ENCODE data around the gene BRINP2.

The BRINP2 gene

DNA sequence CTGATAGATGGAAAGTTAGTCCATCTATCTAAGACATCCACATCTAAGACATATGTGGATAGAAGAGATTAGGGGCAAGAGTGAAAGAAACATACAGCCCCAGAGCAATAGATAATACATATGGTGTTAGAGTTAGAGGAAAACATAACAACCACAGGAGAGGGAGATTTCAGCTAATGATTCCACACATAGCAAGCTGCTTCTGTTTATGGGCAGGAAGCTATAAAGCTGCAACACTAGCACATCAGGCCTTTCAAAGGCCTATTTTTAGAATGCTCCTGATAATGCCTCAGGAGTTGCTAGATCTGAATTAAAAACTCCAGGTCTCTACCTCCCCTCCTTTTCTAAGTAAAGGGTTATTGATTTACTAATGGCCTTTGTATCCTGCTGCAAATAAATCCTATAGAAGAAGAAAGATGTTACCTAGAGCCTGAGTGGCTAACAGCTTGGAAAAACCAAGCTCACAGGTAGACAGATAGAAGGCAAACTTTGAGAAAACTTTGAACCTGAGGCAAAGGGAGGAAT lies 36.1 kb downstream of the BRINP2 start:
- no peaks in the 10 kb centered on the region for H3K9me3 ChIP-seq (ENCODE audit: insufficient read depth, low read depth, low read length)
- no peaks in the 10 kb centered on the region for H3K36me3 ChIP-seq (ENCODE audit: insufficient read depth, low read depth, low read length)
- H3K9ac ChIP-seq (ENCODE audit: low read depth, low read length): no peak overlapping the region
- H3K4me1 ChIP-seq (ENCODE audit: insufficient read depth, low read length): no peaks in the 10 kb centered on the region
- no peak overlapping the region for H3K4me3 ChIP-seq (ENCODE audit: low read length)
- no peak overlapping the region for H3K27ac ChIP-seq (ENCODE audit: low read length)
- H3K27me3 ChIP-seq (ENCODE audit: insufficient read depth, low read length): peaks cover 43% of the 10 kb centered on the region

DNA sequence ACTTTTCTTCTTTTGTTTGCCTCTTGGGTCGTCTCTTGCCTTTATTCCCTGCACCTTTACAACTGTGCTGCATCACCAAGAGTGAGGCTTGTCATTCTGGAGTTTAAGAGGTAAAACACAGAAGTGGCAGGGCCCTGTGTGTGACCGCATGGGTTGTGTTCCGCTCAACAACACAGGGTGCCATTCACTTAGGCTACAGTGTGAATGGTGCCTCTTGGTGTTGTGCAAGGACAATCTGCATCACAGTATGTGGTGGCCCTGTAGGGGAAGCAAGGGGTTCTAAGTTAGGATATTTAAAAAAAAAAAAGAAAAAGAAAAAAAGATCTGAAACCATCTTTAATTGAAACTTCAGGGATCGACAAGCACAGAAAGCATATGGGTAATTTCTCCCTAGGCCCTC lies 38.2 kb downstream of the BRINP2 start:
- Histone ChIP-seq H3K27ac (ENCODE audit: low read length) (no peak overlapping the region), H3K4me3 (ENCODE audit: low read length) (no peak overlapping the region), H3K27me3 (ENCODE audit: insufficient read depth, low read length) (peaks cover 43% of the 10 kb centered on the region), H3K36me3 (ENCODE audit: insufficient read depth, low read depth, low read length) (no peaks in the 10 kb centered on the region), H3K4me1 (ENCODE audit: insufficient read depth, low read length) (no peaks in the 10 kb centered on the region), H3K9ac (ENCODE audit: low read depth, low read length) (no peak overlapping the region), H3K9me3 (ENCODE audit: insufficient read depth, low read depth, low read length) (no peaks in the 10 kb centered on the region)

DNA sequence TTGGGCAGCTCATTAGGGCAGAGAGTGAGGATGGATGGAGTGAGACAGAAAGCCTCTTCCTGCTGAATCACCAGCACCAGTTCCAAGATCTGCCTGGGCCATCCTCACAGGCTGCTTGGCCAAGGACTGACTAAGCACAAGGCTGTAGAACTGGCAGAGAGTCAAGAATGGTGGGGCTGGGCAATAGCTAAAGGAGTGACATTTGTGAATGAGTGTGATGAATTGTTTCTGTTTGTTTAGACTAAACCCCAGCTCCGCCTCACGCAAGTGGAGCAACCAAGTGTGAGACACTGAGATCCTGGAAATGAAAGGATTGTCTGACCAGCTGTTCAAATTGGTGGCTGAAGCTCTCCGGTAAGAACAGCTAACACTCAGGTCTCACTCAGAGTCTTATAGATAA lies 38.6 kb downstream of the BRINP2 start:
- H3K27ac ChIP-seq (ENCODE audit: low read length): no peak overlapping the region
- H3K36me3 ChIP-seq (ENCODE audit: insufficient read depth, low read depth, low read length): no peaks in the 10 kb centered on the region
- no peak overlapping the region for H3K4me3 ChIP-seq (ENCODE audit: low read length)
- H3K9me3 ChIP-seq (ENCODE audit: insufficient read depth, low read depth, low read length): no peaks in the 10 kb centered on the region
- H3K4me1 ChIP-seq (ENCODE audit: insufficient read depth, low read length): no peaks in the 10 kb centered on the region
- no peak overlapping the region for H3K9ac ChIP-seq (ENCODE audit: low read depth, low read length)
- H3K27me3 ChIP-seq (ENCODE audit: insufficient read depth, low read length): peaks cover 43% of the 10 kb centered on the region

DNA sequence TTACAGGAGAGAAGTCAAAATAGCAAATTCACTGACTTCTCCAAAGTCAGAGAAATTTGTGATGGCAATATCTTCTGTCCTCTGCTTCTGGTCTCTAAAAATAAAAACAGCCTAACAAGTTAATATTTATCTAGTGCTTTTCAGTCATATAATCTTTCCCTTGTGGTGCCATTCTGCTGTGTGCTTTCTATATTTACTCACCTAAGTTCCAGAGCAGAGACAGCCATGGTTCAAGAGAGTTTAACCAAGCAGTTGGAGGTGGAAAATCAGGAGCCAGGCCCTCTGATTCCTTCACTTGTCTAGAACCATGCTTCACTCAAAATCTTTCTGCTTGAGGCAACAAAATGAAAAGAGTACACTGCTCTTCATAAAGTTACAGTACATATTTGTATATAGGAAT lies 39.3 kb downstream of the BRINP2 start:
- H3K9me3 ChIP-seq (ENCODE audit: insufficient read depth, low read depth, low read length): no peaks in the 10 kb centered on the region
- no peaks in the 10 kb centered on the region for H3K4me1 ChIP-seq (ENCODE audit: insufficient read depth, low read length)
- H3K9ac ChIP-seq (ENCODE audit: low read depth, low read length): no peak overlapping the region
- peaks cover 43% of the 10 kb centered on the region for H3K27me3 ChIP-seq (ENCODE audit: insufficient read depth, low read length)
- no peaks in the 10 kb centered on the region for H3K36me3 ChIP-seq (ENCODE audit: insufficient read depth, low read depth, low read length)
- no peak overlapping the region for H3K4me3 ChIP-seq (ENCODE audit: low read length)
- no peak overlapping the region for H3K27ac ChIP-seq (ENCODE audit: low read length)

DNA sequence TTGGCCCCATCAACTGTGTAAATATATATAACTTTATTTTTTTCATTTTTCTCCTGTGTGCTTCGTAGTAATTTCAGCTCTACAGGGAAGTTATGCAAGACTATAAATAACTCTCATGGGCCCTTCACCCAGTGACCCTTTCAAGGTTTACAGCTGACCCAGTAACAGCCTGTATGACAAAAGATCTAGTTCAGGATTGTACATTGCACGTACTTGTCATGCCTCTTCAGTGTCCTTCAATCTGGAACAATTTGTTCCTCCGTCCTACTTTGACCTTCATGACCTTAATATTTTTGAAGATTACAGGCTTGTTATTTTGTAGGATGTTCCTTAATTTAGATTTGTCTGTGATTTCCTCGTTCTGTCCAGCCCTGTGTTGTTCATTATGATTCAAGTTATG lies 40.5 kb downstream of the BRINP2 start:
- peaks cover 43% of the 10 kb centered on the region for H3K27me3 ChIP-seq (ENCODE audit: insufficient read depth, low read length)
- no peak overlapping the region for H3K27ac ChIP-seq (ENCODE audit: low read length)

DNA sequence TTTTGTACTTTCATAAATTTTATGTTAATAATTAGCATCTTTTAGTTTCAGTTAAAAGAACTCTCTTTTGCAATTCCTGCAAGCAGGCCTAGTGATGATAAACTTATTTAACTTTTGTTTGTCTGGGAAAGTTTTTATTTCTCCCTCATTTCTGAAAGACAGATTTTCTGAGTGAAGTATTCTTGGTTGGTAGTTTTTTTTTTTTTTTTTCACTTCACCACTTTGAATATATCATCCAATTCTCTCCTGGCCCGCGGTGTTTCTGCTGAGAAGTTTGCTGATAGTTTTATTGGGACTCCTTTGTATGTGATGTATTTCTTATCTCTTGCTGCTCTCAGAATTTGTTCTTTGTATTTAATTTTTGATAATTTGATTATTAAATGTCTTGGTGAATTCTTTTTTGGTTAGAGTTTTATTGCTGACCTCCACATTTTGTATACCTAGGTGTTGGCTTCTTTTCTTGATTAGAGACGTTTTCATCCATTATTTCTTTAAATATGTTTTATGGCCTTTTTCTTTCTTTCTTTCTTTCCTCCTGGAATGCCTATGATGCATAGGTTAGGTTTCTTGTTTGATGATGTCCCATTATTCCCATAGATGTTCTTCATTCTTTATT lies 45.9 kb downstream of the BRINP2 start:
- H3K9ac ChIP-seq (ENCODE audit: low read depth, low read length): no peak overlapping the region
- no peaks in the 10 kb centered on the region for H3K27me3 ChIP-seq (ENCODE audit: insufficient read depth, low read length)
- H3K36me3 ChIP-seq (ENCODE audit: insufficient read depth, low read depth, low read length): no peaks in the 10 kb centered on the region
- no peak overlapping the region for H3K27ac ChIP-seq (ENCODE audit: low read length)
- no peak overlapping the region for H3K4me3 ChIP-seq (ENCODE audit: low read length)
- H3K4me1 ChIP-seq (ENCODE audit: insufficient read depth, low read length): no peaks in the 10 kb centered on the region
- H3K9me3 ChIP-seq (ENCODE audit: insufficient read depth, low read depth, low read length): no peaks in the 10 kb centered on the region

More for the DNA sequence above, 40.5 kb downstream of the BRINP2 start:
- Histone ChIP-seq H3K4me3 (ENCODE audit: low read length) (no peak overlapping the region), H3K9me3 (ENCODE audit: insufficient read depth, low read depth, low read length) (no peaks in the 10 kb centered on the region), H3K9ac (ENCODE audit: low read depth, low read length) (no peak overlapping the region), H3K4me1 (ENCODE audit: insufficient read depth, low read length) (no peaks in the 10 kb centered on the region), H3K36me3 (ENCODE audit: insufficient read depth, low read depth, low read length) (no peaks in the 10 kb centered on the region)

DNA sequence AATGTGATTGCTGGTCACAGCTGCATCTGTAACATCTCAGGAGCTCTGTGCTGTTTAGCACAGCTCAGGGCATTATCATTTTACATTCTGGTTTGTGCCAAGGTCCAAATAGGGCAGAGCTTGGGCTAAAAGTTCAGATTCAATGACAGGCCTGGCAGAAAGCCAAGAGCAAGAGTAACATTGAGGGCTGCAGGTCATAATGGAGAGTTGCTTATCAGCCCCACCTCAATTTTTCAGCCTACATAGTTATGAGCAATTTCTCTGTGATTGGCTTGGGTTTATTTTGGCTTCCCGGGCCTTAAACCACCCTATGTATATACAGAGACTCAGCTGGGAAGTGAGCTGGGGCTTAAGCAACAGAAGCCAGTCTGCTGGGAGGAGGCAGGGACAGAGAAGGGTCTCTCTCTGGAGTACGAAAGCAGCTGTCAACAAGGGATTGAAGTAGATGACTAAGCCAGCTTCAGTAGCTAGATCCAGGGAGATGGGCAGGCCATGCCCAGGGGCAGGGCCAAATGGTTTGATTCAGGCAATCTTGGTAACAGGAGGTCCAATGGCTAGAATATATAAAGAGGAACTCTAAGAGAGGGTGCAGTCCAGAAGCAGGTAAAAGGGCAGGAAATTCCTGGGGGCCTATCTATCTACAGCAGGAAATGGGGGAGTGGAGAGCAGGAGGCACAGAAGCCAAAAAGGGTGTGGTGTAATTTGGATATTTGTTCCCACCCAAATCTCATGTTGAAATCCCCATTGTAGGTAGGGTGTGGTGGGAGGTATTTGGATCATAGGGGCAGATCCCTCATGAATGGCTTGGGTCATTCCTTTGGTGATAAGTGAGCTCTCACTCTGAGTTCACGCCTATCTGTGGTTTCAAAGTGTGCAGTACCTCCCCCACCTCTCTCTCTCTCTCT lies 49.0 kb downstream of the BRINP2 start:
- Histone ChIP-seq H3K27ac (ENCODE audit: low read length) (no peak overlapping the region), H3K9ac (ENCODE audit: low read depth, low read length) (no peak overlapping the region), H3K9me3 (ENCODE audit: insufficient read depth, low read depth, low read length) (no peaks in the 10 kb centered on the region), H3K27me3 (ENCODE audit: insufficient read depth, low read length) (no peaks in the 10 kb centered on the region), H3K4me3 (ENCODE audit: low read length) (no peak overlapping the region), H3K4me1 (ENCODE audit: insufficient read depth, low read length) (no peaks in the 10 kb centered on the region), H3K36me3 (ENCODE audit: insufficient read depth, low read depth, low read length) (no peaks in the 10 kb centered on the region)

DNA sequence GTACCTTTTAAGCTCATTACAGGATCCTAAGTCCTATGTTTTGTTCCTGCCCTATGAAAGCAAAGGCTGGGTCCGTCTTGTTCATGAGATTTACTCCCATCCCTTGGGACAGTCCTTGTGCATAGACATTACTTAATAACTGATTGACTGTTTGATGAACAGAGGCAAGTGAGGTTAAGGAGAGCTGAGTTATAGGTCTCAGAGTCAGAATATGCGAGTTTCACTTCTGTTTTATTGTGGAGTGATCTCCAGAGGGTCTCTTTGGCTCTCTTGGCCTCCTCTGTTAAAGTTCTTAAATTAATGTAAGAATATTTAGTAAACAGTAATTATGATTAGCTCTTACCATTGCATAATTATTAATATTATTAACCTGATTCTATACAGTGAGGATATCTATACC lies 52.6 kb downstream of the BRINP2 start:
- Histone ChIP-seq H3K4me3 (ENCODE audit: low read length) (no peak overlapping the region), H3K27me3 (ENCODE audit: insufficient read depth, low read length) (no peaks in the 10 kb centered on the region), H3K9ac (ENCODE audit: low read depth, low read length) (no peak overlapping the region), H3K4me1 (ENCODE audit: insufficient read depth, low read length) (no peaks in the 10 kb centered on the region), H3K27ac (ENCODE audit: low read length) (no peak overlapping the region), H3K36me3 (ENCODE audit: insufficient read depth, low read depth, low read length) (no peaks in the 10 kb centered on the region), H3K9me3 (ENCODE audit: insufficient read depth, low read depth, low read length) (no peaks in the 10 kb centered on the region)

DNA sequence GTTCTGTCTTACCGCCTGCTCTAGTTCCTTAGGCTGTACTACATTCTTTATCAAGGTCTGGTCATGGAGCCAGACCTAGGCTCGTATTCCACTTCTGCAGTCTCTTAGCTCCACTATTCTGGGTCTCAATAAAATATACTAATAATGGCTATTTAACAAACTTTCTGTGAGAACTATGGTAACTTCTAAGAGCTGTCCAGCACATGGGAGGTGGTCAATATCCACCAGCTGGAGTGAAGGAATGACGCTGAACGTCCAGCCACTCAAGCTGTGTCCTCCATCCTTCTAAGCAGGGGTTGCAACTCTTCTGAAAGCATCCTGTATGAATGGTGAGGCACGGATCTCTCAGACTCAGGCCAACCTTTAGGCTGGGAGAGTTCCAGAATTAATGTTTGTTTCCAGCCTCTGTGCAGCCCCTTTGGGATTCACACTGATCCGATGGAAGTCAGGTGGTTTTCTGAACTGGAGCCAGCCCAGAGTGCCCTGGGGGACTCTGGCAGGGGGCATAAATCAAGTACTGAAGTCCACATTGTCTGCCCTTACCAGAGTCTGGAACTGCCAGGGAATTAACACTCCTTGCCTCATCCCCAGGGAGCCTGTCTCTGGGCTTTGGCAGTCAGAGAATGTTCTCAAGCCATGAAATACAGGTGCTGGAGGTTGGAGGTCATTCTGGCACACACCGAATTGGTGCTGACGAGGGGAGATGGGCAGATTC lies 57.4 kb downstream of the BRINP2 start:
- H3K27ac ChIP-seq (ENCODE audit: low read length): no peak overlapping the region
- H3K9me3 ChIP-seq (ENCODE audit: insufficient read depth, low read depth, low read length): no peaks in the 10 kb centered on the region
- H3K9ac ChIP-seq (ENCODE audit: low read depth, low read length): no peak overlapping the region
- H3K36me3 ChIP-seq (ENCODE audit: insufficient read depth, low read depth, low read length): no peaks in the 10 kb centered on the region
- no peaks in the 10 kb centered on the region for H3K4me1 ChIP-seq (ENCODE audit: insufficient read depth, low read length)
- no peak overlapping the region for H3K4me3 ChIP-seq (ENCODE audit: low read length)
- H3K27me3 ChIP-seq (ENCODE audit: insufficient read depth, low read length): 0 out of 2 replicates have a peak, but pooled peaks cover 6% of the 10 kb centered on the region

DNA sequence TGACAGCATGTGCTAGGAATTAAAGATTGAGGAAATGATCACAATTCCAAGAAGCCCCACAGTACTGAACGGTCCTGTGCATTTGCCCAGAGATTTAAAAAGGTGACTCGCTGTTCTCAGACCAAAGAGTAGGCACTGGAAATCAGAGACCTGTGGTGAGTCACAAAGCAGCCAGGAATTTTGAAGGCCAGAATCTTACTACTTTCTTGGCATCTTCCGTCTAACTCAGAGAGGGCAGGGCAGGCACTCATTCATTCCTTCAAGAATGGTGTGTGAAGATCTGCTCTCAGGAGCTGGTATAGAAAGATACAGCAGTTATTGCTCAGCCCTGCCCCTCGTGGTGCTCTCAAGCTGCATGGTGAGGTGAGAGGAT lies 57.9 kb downstream of the BRINP2 start:
- Histone ChIP-seq H3K9me3 (ENCODE audit: insufficient read depth, low read depth, low read length) (no peaks in the 10 kb centered on the region), H3K27ac (ENCODE audit: low read length) (no peak overlapping the region), H3K27me3 (ENCODE audit: insufficient read depth, low read length) (0 out of 2 replicates have a peak, but pooled peaks cover 6% of the 10 kb centered on the region), H3K9ac (ENCODE audit: low read depth, low read length) (no peak overlapping the region), H3K4me1 (ENCODE audit: insufficient read depth, low read length) (no peaks in the 10 kb centered on the region), H3K4me3 (ENCODE audit: low read length) (no peak overlapping the region), H3K36me3 (ENCODE audit: insufficient read depth, low read depth, low read length) (no peaks in the 10 kb centered on the region)

DNA sequence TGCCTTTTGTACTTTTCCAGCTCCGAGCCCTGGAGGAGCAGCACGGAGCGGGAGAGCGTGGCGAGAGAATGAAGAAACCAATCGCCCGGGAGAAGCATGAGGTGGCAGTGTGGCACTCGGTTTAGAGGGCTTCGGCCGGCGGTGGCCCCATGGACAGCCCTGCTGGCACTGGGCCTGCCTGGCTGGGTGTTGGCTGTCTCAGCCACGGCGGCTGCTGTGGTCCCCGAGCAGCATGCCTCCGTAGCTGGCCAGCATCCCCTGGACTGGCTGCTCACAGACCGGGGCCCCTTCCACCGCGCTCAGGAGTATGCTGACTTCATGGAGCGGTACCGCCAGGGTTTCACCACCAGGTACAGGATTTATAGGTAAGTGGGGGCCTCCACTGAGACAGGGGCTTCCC lies 59.0 kb downstream of the BRINP2 start:
- Histone ChIP-seq H3K27ac (ENCODE audit: low read length) (no peak overlapping the region), H3K36me3 (ENCODE audit: insufficient read depth, low read depth, low read length) (no peaks in the 10 kb centered on the region), H3K9me3 (ENCODE audit: insufficient read depth, low read depth, low read length) (no peaks in the 10 kb centered on the region), H3K9ac (ENCODE audit: low read depth, low read length) (no peak overlapping the region), H3K27me3 (ENCODE audit: insufficient read depth, low read length) (0 out of 2 replicates have a peak, but pooled peaks cover 6% of the 10 kb centered on the region), H3K4me3 (ENCODE audit: low read length) (no peak overlapping the region), H3K4me1 (ENCODE audit: insufficient read depth, low read length) (no peaks in the 10 kb centered on the region)

Data from iPS-20b (cell line).